H1 (cell line): ENCODE results near the gene HUWE1.

Experiments
- BACH1 ChIP-seq: IDR thresholded peaks from 2 replicates; pipeline ENCODE4 v1.6.1; 2012; ENCODE audit warnings: low read length, improper control_type of control experiment
- CHD2 ChIP-seq: IDR thresholded peaks from 2 replicates; pipeline ENCODE4 v1.6.1; 2012; ENCODE audit warnings: low read length, improper control_type of control experiment
- CTCF ChIP-seq, 3 experiments: IDR thresholded peaks; 1 replicate in 2 of 3; 2 replicates in 1 of 3; pipeline versions ENCODE4 v1.5.1 to v1.6.1; 2011; ENCODE audit warnings: low read length in 3 of 3, mild to moderate bottlenecking in 3 of 3, inconsistent platforms in 2 of 3, low read depth in 1 of 3, moderate library complexity in 1 of 3; ENCODE audit not compliant: insufficient read depth in 1 of 3; ENCODE audit errors: control extremely low read depth in 1 of 3
- EP300 ChIP-seq, 2 experiments: IDR thresholded peaks; 1 replicate in 1 of 2; 2 replicates in 1 of 2; pipeline ENCODE4 v1.6.1; 2011 to 2012; ENCODE audit warnings: low read depth in 2 of 2, low read length in 2 of 2, mild to moderate bottlenecking in 2 of 2, borderline replicate concordance in 1 of 2, inconsistent platforms in 1 of 2, moderate library complexity in 1 of 2
- EZH2 ChIP-seq: fragments of 200-600 bp; sonication (generic); IDR thresholded peaks from 2 replicates; pipeline ENCODE4 v1.7.1; 2012; ENCODE audit warnings: low read depth, mild to moderate bottlenecking, moderate library complexity, low read length, inconsistent platforms; ENCODE audit not compliant: severe bottlenecking
- FOSL1 ChIP-seq: IDR thresholded peaks from 2 replicates; pipeline ENCODE4 v1.6.1; 2011; ENCODE audit warnings: mild to moderate bottlenecking, low read depth, low read length, moderate library complexity; ENCODE audit not compliant: insufficient read depth
- JUN ChIP-seq: IDR thresholded peaks from 2 replicates; pipeline ENCODE4 v1.6.1; 2011; ENCODE audit warnings: low read depth, mild to moderate bottlenecking, improper control_type of control experiment, low read length
- JUND ChIP-seq: IDR thresholded peaks from 2 replicates; pipeline ENCODE4 v1.6.1; 2011; ENCODE audit warnings: mild to moderate bottlenecking, improper control_type of control experiment, low read length
- MAX ChIP-seq: IDR thresholded peaks from 2 replicates; pipeline ENCODE4 v1.6.1; 2012; ENCODE audit warnings: inconsistent platforms
- POLR2AphosphoS5 ChIP-seq: IDR thresholded peaks from 2 replicates; pipeline ENCODE4 v1.6.1; 2011; ENCODE audit warnings: low read depth, low read length
- TAF1 ChIP-seq: IDR thresholded peaks from 2 replicates; pipeline ENCODE4 v1.6.1; 2011; ENCODE audit warnings: mild to moderate bottlenecking, low read depth, low read length
- USF2 ChIP-seq: IDR thresholded peaks from 2 replicates; pipeline ENCODE4 v1.6.1; 2011; ENCODE audit warnings: low read length, improper control_type of control experiment
- YY1 ChIP-seq: IDR thresholded peaks from 2 replicates; pipeline ENCODE4 v1.6.1; 2011; ENCODE audit warnings: low read depth, mild to moderate bottlenecking, low read length

- TF ChIP-seq EZH2 (no peak), CTCF (IDR thresholded peaks at IDR 0.05; ENCODE audit: control extremely low read depth in 1 of 3, insufficient read depth in 1 of 3, low read depth in 1 of 3, low read length in 3 of 3) (no peak), CHD2 (no peak), MAX (no peak), POLR2AphosphoS5 (no peak), FOSL1 (no peak), BACH1 (no peak), JUND (no peak), TAF1 (no peak), JUN (no peak), EP300 (IDR thresholded peaks at IDR 0.05; ENCODE audit: borderline replicate concordance in 1 of 2, low read depth in 2 of 2, low read length in 2 of 2) (no peak), USF2 (no peak), YY1 (no peak)
Observed at GRCh38 chrX:53483838-53484405, 202.6 kb downstream of the HUWE1 start.
